Measurements from ENCODE around the gene IL17F.

IL17F gene

GRCh38 chr6:52245425-52245824 lies 1.1 kb upstream of the IL17F start:
- H3K27ac ChIP-seq (ENCODE audit: low read depth, low read length): no peak overlapping the region
- no peaks in the 10 kb centered on the region for H3K4me1 ChIP-seq (ENCODE audit: control insufficient read depth, insufficient read depth, low read length)
- H3K4me3 ChIP-seq (ENCODE audit: low read depth, low read length): no peak overlapping the region
- no peaks in the 10 kb centered on the region for H3K36me3 ChIP-seq (ENCODE audit: control insufficient read depth, insufficient read depth, low read length)
- no peak overlapping the region for H3K9ac ChIP-seq (ENCODE audit: low read length)
- H3K27me3 ChIP-seq (ENCODE audit: control insufficient read depth, insufficient read depth, low read length): no peaks in the 10 kb centered on the region
- no peaks in the 10 kb centered on the region for H3K9me3 ChIP-seq (ENCODE audit: control insufficient read depth, insufficient read depth, low read depth, low read length)

GRCh38 chr6:52243282-52243893 lies 912 bp downstream of the IL17F start:
- no peaks in the 10 kb centered on the region for H3K4me1 ChIP-seq (ENCODE audit: control insufficient read depth, insufficient read depth, low read length)
- no peak overlapping the region for H3K9ac ChIP-seq (ENCODE audit: low read length)
- H3K27ac ChIP-seq (ENCODE audit: low read depth, low read length): no peak overlapping the region
- no peaks in the 10 kb centered on the region for H3K36me3 ChIP-seq (ENCODE audit: control insufficient read depth, insufficient read depth, low read length)
- H3K4me3 ChIP-seq (ENCODE audit: low read depth, low read length): no peak overlapping the region
- H3K9me3 ChIP-seq (ENCODE audit: control insufficient read depth, insufficient read depth, low read depth, low read length): no peaks in the 10 kb centered on the region
- no peaks in the 10 kb centered on the region for H3K27me3 ChIP-seq (ENCODE audit: control insufficient read depth, insufficient read depth, low read length)

GRCh38 chr6:52241819-52242218 lies 2.5 kb downstream of the IL17F start:
- H3K9me3 ChIP-seq (ENCODE audit: control insufficient read depth, insufficient read depth, low read depth, low read length): no peaks in the 10 kb centered on the region
- no peak overlapping the region for H3K4me3 ChIP-seq (ENCODE audit: low read depth, low read length)
- no peak overlapping the region for H3K27ac ChIP-seq (ENCODE audit: low read depth, low read length)
- no peak overlapping the region for H3K9ac ChIP-seq (ENCODE audit: low read length)
- no peaks in the 10 kb centered on the region for H3K36me3 ChIP-seq (ENCODE audit: control insufficient read depth, insufficient read depth, low read length)
- H3K4me1 ChIP-seq (ENCODE audit: control insufficient read depth, insufficient read depth, low read length): no peaks in the 10 kb centered on the region
- H3K27me3 ChIP-seq (ENCODE audit: control insufficient read depth, insufficient read depth, low read length): no peaks in the 10 kb centered on the region

GRCh38 chr6:52233975-52234823 lies 10.1 kb downstream of the IL17F start:
- Histone ChIP-seq H3K27me3 (ENCODE audit: control insufficient read depth, insufficient read depth, low read length) (no peaks in the 10 kb centered on the region), H3K27ac (ENCODE audit: low read depth, low read length) (no peak overlapping the region), H3K36me3 (ENCODE audit: control insufficient read depth, insufficient read depth, low read length) (no peaks in the 10 kb centered on the region), H3K9me3 (ENCODE audit: control insufficient read depth, insufficient read depth, low read depth, low read length) (no peaks in the 10 kb centered on the region), H3K9ac (ENCODE audit: low read length) (no peak overlapping the region), H3K4me1 (ENCODE audit: control insufficient read depth, insufficient read depth, low read length) (peaks cover 3% of the 10 kb centered on the region; the same call in 1 of the 2 replicates), H3K4me3 (ENCODE audit: low read depth, low read length) (no peak overlapping the region)

GRCh38 chr6:52233005-52233404 lies 11.3 kb downstream of the IL17F start:
- Histone ChIP-seq H3K4me1 (ENCODE audit: control insufficient read depth, insufficient read depth, low read length) (peaks cover 3% of the 10 kb centered on the region; the same call in 1 of the 2 replicates), H3K9ac (ENCODE audit: low read length) (no peak overlapping the region), H3K36me3 (ENCODE audit: control insufficient read depth, insufficient read depth, low read length) (no peaks in the 10 kb centered on the region), H3K9me3 (ENCODE audit: control insufficient read depth, insufficient read depth, low read depth, low read length) (no peaks in the 10 kb centered on the region), H3K27ac (ENCODE audit: low read depth, low read length) (no peak overlapping the region), H3K4me3 (ENCODE audit: low read depth, low read length) (no peak overlapping the region), H3K27me3 (ENCODE audit: control insufficient read depth, insufficient read depth, low read length) (no peaks in the 10 kb centered on the region)

GRCh38 chr6:52231406-52232127 lies 12.7 kb downstream of the IL17F start:
- Histone ChIP-seq H3K9me3 (ENCODE audit: control insufficient read depth, insufficient read depth, low read depth, low read length) (no peaks in the 10 kb centered on the region), H3K27ac (ENCODE audit: low read depth, low read length) (no peak overlapping the region), H3K9ac (ENCODE audit: low read length) (no peak overlapping the region), H3K36me3 (ENCODE audit: control insufficient read depth, insufficient read depth, low read length) (no peaks in the 10 kb centered on the region), H3K4me1 (ENCODE audit: control insufficient read depth, insufficient read depth, low read length) (peaks cover 3% of the 10 kb centered on the region; the same call in 1 of the 2 replicates), H3K4me3 (ENCODE audit: low read depth, low read length) (no peak overlapping the region), H3K27me3 (ENCODE audit: control insufficient read depth, insufficient read depth, low read length) (no peaks in the 10 kb centered on the region)

- no peak overlapping the region for H3K4me3 ChIP-seq (ENCODE audit: low read depth, low read length)
- H3K9ac ChIP-seq (ENCODE audit: low read length): no peak overlapping the region
- peaks cover 3% of the 10 kb centered on the region; the same call in 1 of the 2 replicates for H3K4me1 ChIP-seq (ENCODE audit: control insufficient read depth, insufficient read depth, low read length)
These were observed 13.6 kb downstream of the IL17F start for GRCh38 chr6:52230685-52231084.

GRCh38 chr6:52227495-52227894 lies 16.8 kb downstream of the IL17F start:
- no peaks in the 10 kb centered on the region for H3K36me3 ChIP-seq (ENCODE audit: control insufficient read depth, insufficient read depth, low read length)
- no peak overlapping the region for H3K9ac ChIP-seq (ENCODE audit: low read length)
- no peak overlapping the region for H3K4me3 ChIP-seq (ENCODE audit: low read depth, low read length)

More at GRCh38 chr6:52230685-52231084, 13.6 kb downstream of the IL17F start:
- no peak overlapping the region for H3K27ac ChIP-seq (ENCODE audit: low read depth, low read length)
- no peaks in the 10 kb centered on the region for H3K27me3 ChIP-seq (ENCODE audit: control insufficient read depth, insufficient read depth, low read length)
- no peaks in the 10 kb centered on the region for H3K9me3 ChIP-seq (ENCODE audit: control insufficient read depth, insufficient read depth, low read depth, low read length)
- H3K36me3 ChIP-seq (ENCODE audit: control insufficient read depth, insufficient read depth, low read length): no peaks in the 10 kb centered on the region

GRCh38 chr6:52221302-52221701 lies 23.0 kb downstream of the IL17F start:
- H3K9me3 ChIP-seq (ENCODE audit: control insufficient read depth, insufficient read depth, low read depth, low read length): no peaks in the 10 kb centered on the region
- H3K4me3 ChIP-seq (ENCODE audit: low read depth, low read length): no peak overlapping the region
- no peak overlapping the region for H3K27ac ChIP-seq (ENCODE audit: low read depth, low read length)
- H3K4me1 ChIP-seq (ENCODE audit: control insufficient read depth, insufficient read depth, low read length): no peaks in the 10 kb centered on the region
- no peaks in the 10 kb centered on the region for H3K36me3 ChIP-seq (ENCODE audit: control insufficient read depth, insufficient read depth, low read length)
- H3K9ac ChIP-seq (ENCODE audit: low read length): no peak overlapping the region
- no peaks in the 10 kb centered on the region for H3K27me3 ChIP-seq (ENCODE audit: control insufficient read depth, insufficient read depth, low read length)

More at GRCh38 chr6:52227495-52227894, 16.8 kb downstream of the IL17F start:
- H3K9me3 ChIP-seq (ENCODE audit: control insufficient read depth, insufficient read depth, low read depth, low read length): no peaks in the 10 kb centered on the region
- H3K27ac ChIP-seq (ENCODE audit: low read depth, low read length): no peak overlapping the region
- H3K27me3 ChIP-seq (ENCODE audit: control insufficient read depth, insufficient read depth, low read length): no peaks in the 10 kb centered on the region
- H3K4me1 ChIP-seq (ENCODE audit: control insufficient read depth, insufficient read depth, low read length): no peaks in the 10 kb centered on the region

- H3K27ac ChIP-seq (ENCODE audit: low read depth, low read length): no peak overlapping the region
- no peak overlapping the region for H3K9ac ChIP-seq (ENCODE audit: low read length)
- H3K4me1 ChIP-seq (ENCODE audit: control insufficient read depth, insufficient read depth, low read length): no peaks in the 10 kb centered on the region
- no peaks in the 10 kb centered on the region for H3K36me3 ChIP-seq (ENCODE audit: control insufficient read depth, insufficient read depth, low read length)
- no peak overlapping the region for H3K4me3 ChIP-seq (ENCODE audit: low read depth, low read length)
- H3K9me3 ChIP-seq (ENCODE audit: control insufficient read depth, insufficient read depth, low read depth, low read length): no peaks in the 10 kb centered on the region
- H3K27me3 ChIP-seq (ENCODE audit: control insufficient read depth, insufficient read depth, low read length): no peaks in the 10 kb centered on the region
These were observed 26.5 kb downstream of the IL17F start for GRCh38 chr6:52217761-52218160.

All from HUES6 (cell line).